Esophagus muscularis mucosa (tissue), 4 donors: ENCODE measurements around the gene LIPC.

Source experiments
- CTCF ChIP-seq, 3 experiments: fragments of 200-600 bp in 2 of 3; fragments of 450-650 bp in 1 of 3; sonication (generic) in 2 of 3; IDR thresholded peaks; one replicate each; pipeline ENCODE4 v1.5.1; 2017 to 2019; ENCODE audit warnings: antibody characterized with exemption in 3 of 3, mild to moderate bottlenecking in 2 of 3, moderate library complexity in 1 of 3
- EP300 ChIP-seq: sonication (generic); formaldehyde crosslinking; IDR thresholded peaks from one replicate; pipeline ENCODE4 v1.6.1; 2017; ENCODE audit warnings: antibody characterized with exemption
- POLR2A ChIP-seq: fragments of 450-650 bp; IDR thresholded peaks from one replicate; pipeline ENCODE4 v1.6.1; 2017; ENCODE audit warnings: antibody characterized with exemption, moderate library complexity, mild to moderate bottlenecking, low read depth
- POLR2AphosphoS5 ChIP-seq, 2 donors: sonication (generic); formaldehyde crosslinking; IDR thresholded peaks; one replicate each; pipeline ENCODE4 v1.6.1; 2017; ENCODE audit warnings: antibody characterized with exemption in 2 of 2

- no peak for TF ChIP-seq CTCF (IDR thresholded peaks at IDR 0.05)
- TF ChIP-seq EP300: no peak
- TF ChIP-seq POLR2AphosphoS5 (IDR thresholded peaks at IDR 0.05): no peak
- TF ChIP-seq POLR2A: no peak
Observed at GRCh38 chr15:58602823-58603222, 171.0 kb downstream of the LIPC start.
